MM.1S (cell line): Measurements from ENCODE around the gene ABHD15.
A peak's percentile ranks its signal among the peaks of the same experiment; 100 is the strongest.
"Not testable (repeated sequence)": the region's sequence is repeated elsewhere in the genome, so short reads cannot be mapped to it uniquely, and the experiment has no call there.

Experiments
- DNase-seq: peaks from one replicate; pipeline ENCODE4 v3.0.0-alpha.2; 2015
- H2AFZ ChIP-seq: fragments of 300-600 bp; sonication (generic); 2 replicates; pipeline ENCODE4 v1.6.0; 2016; ENCODE audit warnings: antibody characterized with exemption, low read length
- H3F3A ChIP-seq: fragments of 300-600 bp; sonication (generic); 2 replicates; pipeline ENCODE4 v1.6.1; 2016; ENCODE audit warnings: mild to moderate bottlenecking, antibody characterized with exemption, low read length, moderate library complexity, mixed read lengths; ENCODE audit not compliant: insufficient read depth
- H3K27ac ChIP-seq: fragments of 300-600 bp; sonication (generic); 2 replicates; pipeline ENCODE4 v1.5.1; 2016; ENCODE audit warnings: mild to moderate bottlenecking, low read length
- H3K27me3 ChIP-seq: fragments of 300-600 bp; sonication (generic); replicated peaks from 2 replicates; pipeline ENCODE4 v1.6.0; 2016; ENCODE audit warnings: low read length; ENCODE audit not compliant: insufficient read depth
- H3K36me3 ChIP-seq: fragments of 300-600 bp; sonication (generic); replicated peaks from 2 replicates; pipeline ENCODE4 v1.6.1; 2016; ENCODE audit warnings: mild to moderate bottlenecking, low read length, mixed read lengths; ENCODE audit not compliant: insufficient read depth
- H3K4me1 ChIP-seq: fragments of 300-600 bp; sonication (generic); 2 replicates; pipeline ENCODE4 v1.6.1; 2016; ENCODE audit warnings: low read length, mixed read lengths
- H3K4me2 ChIP-seq: fragments of 300-600 bp; sonication (generic); 2 replicates; pipeline ENCODE4 v1.6.0; 2016; ENCODE audit warnings: low read depth, low read length
- H3K4me3 ChIP-seq: fragments of 300-600 bp; sonication (generic); 2 replicates; pipeline ENCODE4 v1.5.1; 2016; ENCODE audit warnings: low read length, mixed read lengths
- H3K79me2 ChIP-seq: fragments of 300-600 bp; sonication (generic); 2 replicates; pipeline ENCODE4 v1.6.1; 2016; ENCODE audit warnings: mixed run types, low read length, mixed read lengths
- H3K9ac ChIP-seq: fragments of 300-600 bp; sonication (generic); 2 replicates; pipeline ENCODE4 v1.6.1; 2016; ENCODE audit warnings: low read length, mixed read lengths
- H3K9me2 ChIP-seq: fragments of 300-600 bp; sonication (generic); replicated peaks from 2 replicates; pipeline ENCODE4 v1.6.1; 2016; ENCODE audit warnings: mild to moderate bottlenecking, low read length, mixed read lengths; ENCODE audit not compliant: insufficient read depth
- H3K9me3 ChIP-seq: fragments of 300-600 bp; sonication (generic); replicated peaks from 2 replicates; pipeline ENCODE4 v1.6.1; 2016; ENCODE audit warnings: mild to moderate bottlenecking, low read length, mixed read lengths; ENCODE audit not compliant: insufficient read depth
- H4K20me1 ChIP-seq: fragments of 300-600 bp; sonication (generic); 2 replicates; pipeline ENCODE4 v1.6.1; 2016; ENCODE audit warnings: mild to moderate bottlenecking, low read length, moderate library complexity, mixed read lengths; ENCODE audit not compliant: insufficient read depth
- EZH2 ChIP-seq: fragments of 300-600 bp; sonication (generic); optimal IDR thresholded peaks from 2 replicates; pipeline ENCODE3; 2017; ENCODE audit warnings: low read depth, mild to moderate bottlenecking, antibody characterized with exemption, low read length, mixed read lengths
- EZH2phosphoT487 ChIP-seq: fragments of 300-600 bp; sonication (generic); IDR thresholded peaks from 2 replicates; pipeline ENCODE4 v1.6.1; 2018; ENCODE audit warnings: antibody characterized with exemption, low read length
- TF ChIP-seq, protein P1 (sequence below): fragments of 300-600 bp; sonication (generic); IDR thresholded peaks from 2 replicates; pipeline ENCODE4 v1.5.1; 2016; ENCODE audit warnings: antibody characterized with exemption, low read length, mixed read lengths

ABHD15 gene

DNA sequence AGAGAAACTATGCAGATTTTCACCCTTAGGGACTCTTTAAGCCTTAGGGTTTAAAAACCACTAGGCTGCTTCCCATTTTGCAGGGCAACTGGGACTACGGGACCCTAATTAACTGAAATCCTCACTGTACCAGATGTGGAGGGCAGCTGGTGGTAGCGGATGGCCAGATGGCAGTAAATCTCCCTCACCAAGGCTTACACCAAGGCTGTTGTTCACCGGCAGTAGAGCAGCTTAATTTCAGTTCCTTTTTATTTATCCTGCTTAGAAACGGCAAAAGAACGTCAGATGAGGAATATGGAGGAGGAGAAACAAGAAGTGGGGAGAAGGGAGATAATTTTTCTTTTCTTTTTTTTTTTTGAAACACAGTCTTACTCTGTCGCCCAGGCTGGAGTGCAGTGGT, 6.5 kb downstream of the ABHD15 start:
- Histone ChIP-seq H2AFZ (no peak overlapping the region), H3K36me3 (no peaks in the 10 kb centered on the region), H3K27me3 (no peaks in the 10 kb centered on the region), H3K9ac (no peak overlapping the region; the same call in 1 of the 2 replicates), H3K4me1 (peaks cover 15% of the 10 kb centered on the region), H4K20me1 (no peaks in the 10 kb centered on the region), H3K27ac (peak overlapping the region; percentile 8; the same call in 1 of the 2 replicates), H3F3A (peaks cover 12% of the 10 kb centered on the region; the same call in 1 of the 2 replicates), H3K9me2 (no peaks in the 10 kb centered on the region), H3K79me2 (peaks cover 14% of the 10 kb centered on the region), H3K4me3 (peak overlapping the region; percentile 6; the same call in 1 of the 2 replicates), H3K9me3 (no peaks in the 10 kb centered on the region), H3K4me2 (peak overlapping the region; percentile 23)
- peak; percentile 11 for DNase-seq
- TF ChIP-seq, protein P1, sequence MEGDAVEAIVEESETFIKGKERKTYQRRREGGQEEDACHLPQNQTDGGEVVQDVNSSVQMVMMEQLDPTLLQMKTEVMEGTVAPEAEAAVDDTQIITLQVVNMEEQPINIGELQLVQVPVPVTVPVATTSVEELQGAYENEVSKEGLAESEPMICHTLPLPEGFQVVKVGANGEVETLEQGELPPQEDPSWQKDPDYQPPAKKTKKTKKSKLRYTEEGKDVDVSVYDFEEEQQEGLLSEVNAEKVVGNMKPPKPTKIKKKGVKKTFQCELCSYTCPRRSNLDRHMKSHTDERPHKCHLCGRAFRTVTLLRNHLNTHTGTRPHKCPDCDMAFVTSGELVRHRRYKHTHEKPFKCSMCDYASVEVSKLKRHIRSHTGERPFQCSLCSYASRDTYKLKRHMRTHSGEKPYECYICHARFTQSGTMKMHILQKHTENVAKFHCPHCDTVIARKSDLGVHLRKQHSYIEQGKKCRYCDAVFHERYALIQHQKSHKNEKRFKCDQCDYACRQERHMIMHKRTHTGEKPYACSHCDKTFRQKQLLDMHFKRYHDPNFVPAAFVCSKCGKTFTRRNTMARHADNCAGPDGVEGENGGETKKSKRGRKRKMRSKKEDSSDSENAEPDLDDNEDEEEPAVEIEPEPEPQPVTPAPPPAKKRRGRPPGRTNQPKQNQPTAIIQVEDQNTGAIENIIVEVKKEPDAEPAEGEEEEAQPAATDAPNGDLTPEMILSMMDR, result no peak
- no peak for TF ChIP-seq EZH2phosphoT487
- no peak for TF ChIP-seq EZH2

DNA sequence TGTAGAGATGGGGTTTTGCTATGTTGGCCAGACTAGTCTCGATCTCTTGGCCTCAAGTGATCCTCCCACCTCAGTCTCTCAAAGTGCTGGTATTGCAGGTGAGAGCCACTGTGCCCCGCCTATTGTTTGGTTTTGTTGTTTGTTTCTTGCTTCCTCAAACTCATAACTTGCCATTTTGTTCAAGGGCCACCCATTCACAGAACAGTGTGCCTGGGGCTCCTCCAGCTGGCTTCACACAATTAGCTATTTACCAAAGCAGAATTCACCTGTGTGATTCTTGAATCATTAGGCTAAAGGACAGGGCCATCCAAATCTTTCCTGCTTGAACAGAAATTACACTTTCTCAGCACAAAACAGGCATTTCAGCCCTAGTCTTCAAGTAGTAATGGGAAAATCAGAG, 7.2 kb downstream of the ABHD15 start:
- H2AFZ ChIP-seq, result no peak overlapping the region
- H3K27me3 ChIP-seq, result no peaks in the 10 kb centered on the region
- H3K79me2 ChIP-seq, result peaks cover 10% of the 10 kb centered on the region
- no peaks in the 10 kb centered on the region for H3K9me2 ChIP-seq
- H3K4me1 ChIP-seq, result peaks cover 12% of the 10 kb centered on the region
- no peaks in the 10 kb centered on the region for H4K20me1 ChIP-seq
- TF ChIP-seq, protein P1, result no peak
- TF ChIP-seq EZH2 (no peak), EZH2phosphoT487 (no peak)
- H3K27ac ChIP-seq, result no peak overlapping the region
- DNase-seq, result no peak
- peaks cover 11% of the 10 kb centered on the region; the same call in 1 of the 2 replicates for H3F3A ChIP-seq
- peak overlapping the region; percentile 23; the same call in 1 of the 2 replicates for H3K4me2 ChIP-seq
- H3K4me3 ChIP-seq, result no peak overlapping the region
- H3K9ac ChIP-seq, result no peak overlapping the region
- H3K36me3 ChIP-seq, result no peaks in the 10 kb centered on the region
- no peaks in the 10 kb centered on the region for H3K9me3 ChIP-seq

DNA sequence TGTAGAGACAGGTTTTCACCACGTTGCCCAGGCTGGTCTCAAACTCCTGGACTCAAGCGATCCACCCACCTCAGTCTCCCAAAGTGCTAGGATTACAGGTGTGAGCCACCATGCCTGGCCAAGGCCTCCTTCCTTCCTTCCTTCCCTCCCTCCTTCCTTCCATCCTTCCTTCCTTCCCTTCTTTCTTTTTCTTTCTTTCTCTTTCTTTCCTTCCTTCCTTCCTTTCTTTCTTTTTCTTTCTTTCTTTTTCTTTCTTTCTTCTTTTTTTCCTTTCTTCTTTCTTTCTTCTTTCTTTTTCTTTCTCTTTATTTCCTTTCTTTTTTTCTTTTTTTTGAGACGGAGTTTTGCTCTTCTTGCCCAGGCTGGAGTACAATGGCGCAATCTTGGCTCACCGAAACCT, 8.7 kb downstream of the ABHD15 start:
- H4K20me1 ChIP-seq, H3K4me3 ChIP-seq, H3K9ac ChIP-seq, H3K9me2 ChIP-seq, H3K79me2 ChIP-seq, H2AFZ ChIP-seq, H3K36me3 ChIP-seq, H3K27ac ChIP-seq, H3K9me3 ChIP-seq, H3K4me1 ChIP-seq, H3K4me2 ChIP-seq, DNase-seq, H3K27me3 ChIP-seq: not testable (repeated sequence)
- peaks cover 11% of the 10 kb centered on the region; the same call in 1 of the 2 replicates for H3F3A ChIP-seq

DNA sequence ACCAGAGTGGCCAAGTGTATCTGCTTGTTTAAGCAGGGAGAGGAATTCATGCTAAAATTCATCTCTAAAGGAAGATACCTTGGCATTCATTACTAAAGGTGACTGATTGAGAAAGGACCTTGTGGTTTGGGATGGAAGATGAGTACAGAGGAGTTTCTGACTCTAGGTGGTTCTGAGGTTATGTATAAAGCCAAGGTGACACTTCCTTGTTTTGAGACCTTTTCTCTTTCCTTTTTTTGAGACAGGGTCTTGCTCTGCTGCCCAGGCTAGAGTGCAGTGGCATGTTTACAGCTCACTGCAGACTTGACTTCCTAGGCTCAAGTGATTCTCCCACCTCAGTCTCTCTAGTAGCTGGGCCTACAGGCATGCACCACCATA, 9.1 kb downstream of the ABHD15 start:
- TF ChIP-seq EZH2phosphoT487, result no peak
- no peak for TF ChIP-seq EZH2
- TF ChIP-seq, protein P1, result no peak
- H4K20me1 ChIP-seq, result no peaks in the 10 kb centered on the region
- H3K79me2 ChIP-seq, result no peaks in the 10 kb centered on the region
- DNase-seq, result no peak
- H3K4me1 ChIP-seq, result peaks cover 5% of the 10 kb centered on the region; the same call in 1 of the 2 replicates
- no peaks in the 10 kb centered on the region for H3K36me3 ChIP-seq
- H3K9me3 ChIP-seq, result no peaks in the 10 kb centered on the region
- H3K9me2 ChIP-seq, result no peaks in the 10 kb centered on the region
- H3K4me3 ChIP-seq, result no peak overlapping the region
- no peak overlapping the region for H3K27ac ChIP-seq
- no peak overlapping the region for H2AFZ ChIP-seq
- H3K9ac ChIP-seq, result no peak overlapping the region
- H3K27me3 ChIP-seq, result no peaks in the 10 kb centered on the region
- H3F3A ChIP-seq, result peaks cover 11% of the 10 kb centered on the region; the same call in 1 of the 2 replicates
- H3K4me2 ChIP-seq, result no peak overlapping the region
